Measurements from ENCODE around the gene THUMPD2.
"Not testable (repeated sequence)": the region's sequence is repeated elsewhere in the genome, so short reads cannot be mapped to it uniquely, and the experiment has no call there.

THUMPD2 gene

DNA sequence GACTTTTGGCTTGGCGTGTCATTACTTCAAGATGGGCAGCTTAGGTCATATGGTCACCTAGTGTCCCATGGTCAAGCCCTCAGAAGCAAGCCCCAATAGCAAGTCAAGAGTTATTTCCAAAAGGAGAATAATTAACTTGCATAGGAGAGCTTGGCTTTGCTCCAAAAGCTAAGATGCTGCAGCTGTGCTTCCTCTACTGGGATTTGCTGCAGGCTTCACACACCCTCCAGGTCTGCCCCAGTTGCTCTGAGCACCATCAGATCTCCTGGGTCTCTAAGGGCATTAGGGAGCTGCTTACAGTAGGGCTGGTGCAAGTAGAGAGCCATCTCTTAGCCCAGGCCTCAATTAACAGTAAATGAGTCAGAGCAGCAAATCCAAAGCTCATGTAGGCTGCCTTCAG lies 46.6 kb downstream of the THUMPD2 start:
- in situ Hi-C loops (cut with MboI; ENCODE audit: low pct_unique_long_range_greater_than_20kb, low sequenced_read_pairs, unreplicated experiment), result loop anchor here (10.0 to 25.0 kb wide), 2 partner anchors 348 to 495 kb away; partner anchors contain the start of gene CDKL4
- DNase-seq (ENCODE audit: low spot score), result no peak
- TF ChIP-seq, protein P1, sequence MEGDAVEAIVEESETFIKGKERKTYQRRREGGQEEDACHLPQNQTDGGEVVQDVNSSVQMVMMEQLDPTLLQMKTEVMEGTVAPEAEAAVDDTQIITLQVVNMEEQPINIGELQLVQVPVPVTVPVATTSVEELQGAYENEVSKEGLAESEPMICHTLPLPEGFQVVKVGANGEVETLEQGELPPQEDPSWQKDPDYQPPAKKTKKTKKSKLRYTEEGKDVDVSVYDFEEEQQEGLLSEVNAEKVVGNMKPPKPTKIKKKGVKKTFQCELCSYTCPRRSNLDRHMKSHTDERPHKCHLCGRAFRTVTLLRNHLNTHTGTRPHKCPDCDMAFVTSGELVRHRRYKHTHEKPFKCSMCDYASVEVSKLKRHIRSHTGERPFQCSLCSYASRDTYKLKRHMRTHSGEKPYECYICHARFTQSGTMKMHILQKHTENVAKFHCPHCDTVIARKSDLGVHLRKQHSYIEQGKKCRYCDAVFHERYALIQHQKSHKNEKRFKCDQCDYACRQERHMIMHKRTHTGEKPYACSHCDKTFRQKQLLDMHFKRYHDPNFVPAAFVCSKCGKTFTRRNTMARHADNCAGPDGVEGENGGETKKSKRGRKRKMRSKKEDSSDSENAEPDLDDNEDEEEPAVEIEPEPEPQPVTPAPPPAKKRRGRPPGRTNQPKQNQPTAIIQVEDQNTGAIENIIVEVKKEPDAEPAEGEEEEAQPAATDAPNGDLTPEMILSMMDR (IDR thresholded peaks at IDR 0.05; ENCODE audit: extremely low read depth, insufficient read depth, missing control alignments), result no peak

DNA sequence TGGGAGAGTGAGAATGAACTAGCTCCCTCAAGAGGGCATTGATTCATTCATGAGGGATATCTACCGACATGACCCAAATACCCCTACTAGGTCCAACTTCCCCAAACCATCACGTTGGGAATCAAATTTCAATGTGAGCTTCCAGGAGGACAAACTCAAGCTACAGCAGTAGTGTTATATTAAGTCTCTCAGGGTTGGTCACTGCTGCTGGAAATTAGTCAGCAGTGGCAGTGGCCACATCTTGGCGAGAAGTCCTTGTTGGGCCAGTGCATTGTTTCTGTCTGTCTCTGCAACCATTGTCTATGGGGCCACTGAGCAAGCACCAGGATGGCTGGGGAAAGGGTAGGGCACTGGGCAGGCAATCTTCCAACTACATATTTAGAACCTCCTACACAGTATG lies 47.5 kb downstream of the THUMPD2 start:
- in situ Hi-C loops (cut with MboI; ENCODE audit: low pct_unique_long_range_greater_than_20kb, low sequenced_read_pairs, unreplicated experiment), result loop anchor here (10.0 to 25.0 kb wide), 2 partner anchors 347 to 494 kb away; partner anchors contain the start of gene CDKL4
- no peak for DNase-seq (ENCODE audit: low spot score)
- TF ChIP-seq, protein P1 (IDR thresholded peaks at IDR 0.05; ENCODE audit: extremely low read depth, insufficient read depth, missing control alignments), result no peak

DNA sequence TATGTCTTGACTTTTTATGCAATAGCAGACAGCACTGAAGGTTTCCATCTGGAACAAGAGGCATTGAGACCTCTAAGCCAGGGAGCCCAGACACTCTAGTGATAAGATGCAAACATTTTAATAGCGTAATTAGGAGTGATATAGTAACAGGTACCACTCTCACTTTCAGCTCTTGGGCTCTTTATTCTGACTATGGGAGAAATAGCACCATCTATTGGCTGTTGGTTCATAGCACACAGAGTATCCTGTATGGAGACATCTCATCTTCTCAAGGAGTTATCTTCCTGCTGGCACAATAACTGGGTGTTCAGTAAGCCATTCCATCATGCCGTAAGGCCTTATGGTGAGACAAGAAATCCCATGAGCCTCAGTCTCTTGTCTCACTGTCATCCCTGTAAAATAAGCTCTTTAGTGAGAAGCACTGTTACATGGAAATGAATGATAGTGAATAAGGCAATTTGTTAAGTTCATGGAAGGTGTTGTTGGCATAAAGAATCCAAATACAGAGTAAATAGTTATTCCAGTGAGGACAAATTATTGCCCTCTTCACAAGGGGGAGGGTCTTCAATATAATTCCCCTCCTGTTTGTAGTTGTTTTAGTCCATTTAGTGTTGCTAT lies 48.3 kb downstream of the THUMPD2 start:
- in situ Hi-C loops (cut with MboI; ENCODE audit: low pct_unique_long_range_greater_than_20kb, low sequenced_read_pairs, unreplicated experiment), result loop anchor here (10.0 to 25.0 kb wide), 2 partner anchors 346 to 493 kb away; partner anchors contain the start of gene CDKL4
- DNase-seq (ENCODE audit: low spot score), result peak; percentile 14
- TF ChIP-seq, protein P1 (IDR thresholded peaks at IDR 0.05; ENCODE audit: extremely low read depth, insufficient read depth, missing control alignments), result peak; percentile 67

DNA sequence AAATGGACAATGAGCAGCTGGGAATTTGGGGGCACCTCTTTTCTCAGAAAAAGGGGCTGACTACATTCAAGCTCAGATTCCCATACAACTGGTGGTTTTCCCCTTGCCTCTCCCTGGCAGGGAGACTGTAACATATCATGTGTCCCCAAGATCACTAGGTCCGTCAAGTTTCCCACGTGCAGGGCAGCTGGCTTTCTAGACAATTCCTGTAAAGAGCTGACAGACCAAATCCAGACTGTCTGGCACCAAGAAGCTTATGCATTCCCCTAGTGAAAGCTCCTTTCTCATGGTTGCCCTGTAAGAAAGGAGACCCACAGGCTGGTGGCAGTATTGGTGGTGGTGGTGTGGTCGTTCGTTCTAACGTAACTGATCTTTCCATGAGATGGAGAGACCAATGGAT lies 48.8 kb downstream of the THUMPD2 start:
- no peak for DNase-seq (ENCODE audit: low spot score)
- TF ChIP-seq, protein P1 (IDR thresholded peaks at IDR 0.05; ENCODE audit: extremely low read depth, insufficient read depth, missing control alignments), result no peak
- in situ Hi-C loops (cut with MboI; ENCODE audit: low pct_unique_long_range_greater_than_20kb, low sequenced_read_pairs, unreplicated experiment), result loop anchor here (10.0 to 25.0 kb wide), 2 partner anchors 345 to 493 kb away; partner anchors contain the start of gene CDKL4

DNA sequence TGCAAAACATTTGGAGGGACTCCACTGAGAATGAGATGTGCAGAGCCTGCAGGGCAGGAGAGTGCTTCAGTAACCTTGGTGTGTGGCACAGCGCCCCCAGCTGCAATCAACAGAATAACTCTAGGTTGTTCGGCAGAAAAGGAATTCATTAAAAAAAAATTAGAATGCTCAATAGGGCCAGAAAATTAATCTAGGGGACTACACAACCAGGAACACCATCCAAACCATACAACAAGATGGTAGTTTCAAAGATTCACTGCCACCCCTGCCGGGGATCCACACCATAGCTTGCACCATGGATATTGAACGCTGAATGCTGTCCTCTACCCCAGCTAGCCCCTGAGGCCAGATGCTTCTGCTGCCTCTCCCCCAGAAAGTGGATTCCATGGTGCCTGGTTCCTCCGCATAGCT lies 50.1 kb downstream of the THUMPD2 start:
- TF ChIP-seq, protein P1 (IDR thresholded peaks at IDR 0.05; ENCODE audit: extremely low read depth, insufficient read depth, missing control alignments), result peak; percentile 75
- in situ Hi-C loops (cut with MboI; ENCODE audit: low pct_unique_long_range_greater_than_20kb, low sequenced_read_pairs, unreplicated experiment), result loop anchor here (25.0 kb wide), 1 partner anchor 492 kb away; the partner anchor contains the start of gene CDKL4
- DNase-seq (ENCODE audit: low spot score), result peak; percentile 22

DNA sequence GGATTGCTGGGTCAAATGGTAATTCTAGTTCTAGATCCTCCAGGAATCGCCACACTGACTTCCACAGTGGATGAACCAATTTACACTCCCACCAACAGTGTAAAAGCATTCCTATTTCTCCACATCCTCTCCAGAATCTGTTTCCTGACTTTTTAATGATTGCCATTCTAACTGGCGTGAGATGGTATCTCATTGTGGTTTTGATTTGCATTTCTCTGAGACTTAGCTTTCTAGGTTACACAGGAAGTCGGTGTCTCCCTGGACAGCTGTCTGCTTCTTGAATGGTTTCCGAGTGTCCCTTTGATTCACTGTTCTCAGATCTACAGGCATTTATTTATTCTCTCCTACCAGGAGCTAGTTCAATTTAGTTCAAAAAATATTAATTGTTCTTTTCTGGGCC lies 51.0 kb downstream of the THUMPD2 start:
- in situ Hi-C loops (cut with MboI; ENCODE audit: low pct_unique_long_range_greater_than_20kb, low sequenced_read_pairs, unreplicated experiment), result loop anchor here (25.0 kb wide), 1 partner anchor 491 kb away; the partner anchor contains the start of gene CDKL4
- not testable (repeated sequence) for DNase-seq (ENCODE audit: low spot score)

DNA sequence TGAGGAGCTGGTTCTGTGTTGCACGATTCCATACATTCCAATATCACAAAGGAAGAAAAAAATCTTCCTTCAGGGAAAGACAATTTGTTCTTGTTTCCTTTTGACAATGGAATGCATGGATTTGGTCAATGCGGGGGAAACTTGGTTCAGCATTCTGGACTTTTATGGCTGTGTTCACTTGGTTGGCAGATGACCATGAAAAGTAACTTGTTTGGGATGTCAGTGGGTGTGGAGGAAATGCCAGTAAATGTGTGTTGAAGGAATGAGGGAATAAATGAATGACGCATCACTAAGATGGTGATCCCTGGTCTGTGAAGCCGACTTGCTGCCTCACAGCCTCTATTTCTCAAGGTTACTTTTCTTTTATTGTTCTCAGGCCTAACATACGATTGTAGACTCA lies 53.7 kb downstream of the THUMPD2 start:
- DNase-seq (ENCODE audit: low spot score), result no peak
- TF ChIP-seq, protein P1 (IDR thresholded peaks at IDR 0.05; ENCODE audit: extremely low read depth, insufficient read depth, missing control alignments), result no peak
- in situ Hi-C loops (cut with MboI; ENCODE audit: low pct_unique_long_range_greater_than_20kb, low sequenced_read_pairs, unreplicated experiment), result loop anchor here (25.0 kb wide), 1 partner anchor 488 kb away; the partner anchor contains the start of gene CDKL4

Data from GM13977 (cell line).